HG02678 (cell line): Measurements from ENCODE around the gene MAGEB16.

Experiments used
- ATAC-seq: cut with Tn5 transposase; IDR thresholded peaks from one replicate; pipeline ENCODE4 v1.9.1; 2021; ENCODE audit warnings: mild to moderate bottlenecking, moderate library complexity; ENCODE audit not compliant: unreplicated experiment

MAGEB16 gene

GRCh38 chrX:35798042-35798441 is at the start of gene MAGEB16:
Gene MAGEB16 (plus strand): TSS chrX:35798342. CDS start chrX:35802197, 3,855 bp downstream.
- no peak for ATAC-seq

GRCh38 chrX:35773958-35774564 is 24.1 kb upstream of the MAGEB16 start:
- no peak for ATAC-seq

GRCh38 chrX:35785075-35785474 is 13.1 kb upstream of the MAGEB16 start:
- no peak for ATAC-seq

- ATAC-seq: no peak
Measured at GRCh38 chrX:35786271-35786670, 11.9 kb upstream of the MAGEB16 start.

- ATAC-seq: no peak
Measured at GRCh38 chrX:35787867-35788266, 10.3 kb upstream of the MAGEB16 start.

GRCh38 chrX:35800474-35800873 is 2.3 kb downstream of the MAGEB16 start:
- no peak for ATAC-seq

- ATAC-seq: no peak
Measured at GRCh38 chrX:35809781-35810180, 11.6 kb downstream of the MAGEB16 start.

GRCh38 chrX:35819241-35819640 is 21.1 kb downstream of the MAGEB16 start:
- ATAC-seq: no peak

- ATAC-seq: no peak
Measured at GRCh38 chrX:35826503-35826902, 28.4 kb downstream of the MAGEB16 start.

GRCh38 chrX:35829501-35829900 is 31.4 kb downstream of the MAGEB16 start:
- ATAC-seq: no peak

- ATAC-seq: no peak
Measured at GRCh38 chrX:35841872-35842271, 43.7 kb downstream of the MAGEB16 start.

- ATAC-seq: no peak
Measured at GRCh38 chrX:35842674-35843073, 44.5 kb downstream of the MAGEB16 start.

GRCh38 chrX:35847736-35848135 is 49.6 kb downstream of the MAGEB16 start:
- ATAC-seq: no peak
